Epithelial cell of esophagus (primary cell): ENCODE measurements around the gene CDC14B.
A peak's percentile ranks its signal among the peaks of the same experiment; 100 is the strongest.
"Not testable (repeated sequence)": the region's sequence is repeated elsewhere in the genome, so short reads cannot be mapped to it uniquely, and the experiment has no call there.

Source experiments
- DNase-seq: peaks from one replicate; pipeline ENCODE4 v3.0.0; 2010; ENCODE audit warnings: low read depth
- H3K4me3 ChIP-seq: 2 replicates; pipeline ENCODE4 v1.5.1; 2011; ENCODE audit warnings: mild to moderate bottlenecking, low read length, control low read depth
- TF ChIP-seq, protein P1 (sequence below): IDR thresholded peaks from 2 replicates; pipeline ENCODE4 v1.5.1; 2011; ENCODE audit warnings: low read depth, mild to moderate bottlenecking, low read length, control low read depth, inconsistent platforms; ENCODE audit not compliant: insufficient read depth; ENCODE audit errors: missing control alignments

The CDC14B gene

DNA sequence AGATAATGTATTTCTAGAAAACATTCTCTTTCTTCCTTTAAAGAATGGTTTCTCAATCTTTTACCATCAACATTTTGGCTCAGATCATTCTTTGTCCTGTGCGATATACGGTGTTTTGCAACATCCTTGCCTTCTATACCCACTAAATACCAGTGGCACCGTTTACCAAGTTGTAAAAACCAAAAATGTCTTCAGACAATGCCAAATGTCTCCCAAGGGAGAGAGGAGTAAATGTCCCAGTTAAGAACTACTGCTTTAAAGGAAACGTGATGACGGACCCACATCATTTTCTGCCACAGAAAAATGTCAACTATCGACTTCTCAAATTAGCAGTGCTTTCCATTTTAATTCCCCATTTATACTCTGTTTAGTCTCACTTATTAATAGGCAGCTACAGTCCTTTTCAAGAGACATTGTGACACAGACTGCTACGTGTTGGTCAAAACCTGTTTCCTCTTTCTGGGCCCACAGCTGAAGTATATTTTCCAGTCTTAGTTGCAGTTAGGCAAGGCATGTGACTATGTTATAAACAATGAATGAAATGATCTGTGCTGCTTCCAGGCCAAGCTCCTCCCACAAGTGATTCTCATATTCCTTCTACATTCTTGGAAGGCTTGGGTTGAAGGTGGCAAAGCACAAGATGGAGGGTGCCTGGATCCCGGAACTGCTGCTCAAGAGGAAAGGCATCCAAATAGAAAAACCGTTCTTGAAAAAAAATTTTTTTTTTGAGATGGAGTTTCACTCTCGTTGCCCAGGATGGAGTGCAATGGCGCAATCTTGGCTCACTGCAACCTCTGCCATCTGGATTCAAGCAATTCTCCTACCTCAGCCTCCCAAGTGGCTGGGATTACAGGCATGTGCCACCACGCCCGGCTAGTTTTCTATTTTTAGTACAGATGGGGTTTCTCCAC, 26.7 kb upstream of the CDC14B start:
- no peak for DNase-seq
- TF ChIP-seq, protein P1, sequence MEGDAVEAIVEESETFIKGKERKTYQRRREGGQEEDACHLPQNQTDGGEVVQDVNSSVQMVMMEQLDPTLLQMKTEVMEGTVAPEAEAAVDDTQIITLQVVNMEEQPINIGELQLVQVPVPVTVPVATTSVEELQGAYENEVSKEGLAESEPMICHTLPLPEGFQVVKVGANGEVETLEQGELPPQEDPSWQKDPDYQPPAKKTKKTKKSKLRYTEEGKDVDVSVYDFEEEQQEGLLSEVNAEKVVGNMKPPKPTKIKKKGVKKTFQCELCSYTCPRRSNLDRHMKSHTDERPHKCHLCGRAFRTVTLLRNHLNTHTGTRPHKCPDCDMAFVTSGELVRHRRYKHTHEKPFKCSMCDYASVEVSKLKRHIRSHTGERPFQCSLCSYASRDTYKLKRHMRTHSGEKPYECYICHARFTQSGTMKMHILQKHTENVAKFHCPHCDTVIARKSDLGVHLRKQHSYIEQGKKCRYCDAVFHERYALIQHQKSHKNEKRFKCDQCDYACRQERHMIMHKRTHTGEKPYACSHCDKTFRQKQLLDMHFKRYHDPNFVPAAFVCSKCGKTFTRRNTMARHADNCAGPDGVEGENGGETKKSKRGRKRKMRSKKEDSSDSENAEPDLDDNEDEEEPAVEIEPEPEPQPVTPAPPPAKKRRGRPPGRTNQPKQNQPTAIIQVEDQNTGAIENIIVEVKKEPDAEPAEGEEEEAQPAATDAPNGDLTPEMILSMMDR: no peak
- H3K4me3 ChIP-seq: no peak overlapping the region

DNA sequence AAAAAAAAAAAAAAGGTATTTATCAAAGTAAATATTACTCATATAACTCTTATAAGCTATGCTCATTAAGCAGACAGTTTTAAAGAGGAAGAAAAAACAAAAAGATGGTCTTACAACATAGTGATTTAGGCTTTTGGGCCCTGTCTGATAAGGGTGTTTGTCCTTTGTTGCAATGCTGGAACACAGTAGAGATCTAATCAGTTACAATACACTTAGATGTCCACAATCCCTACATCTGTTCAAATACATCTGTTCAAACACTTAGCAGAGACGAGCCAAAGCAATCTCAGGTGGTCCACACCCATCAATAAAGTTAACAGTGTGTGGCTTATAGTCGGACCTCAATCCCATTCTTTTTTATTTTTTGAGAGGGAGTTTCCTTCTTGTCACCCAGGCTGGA, 24.5 kb upstream of the CDC14B start:
- H3K4me3 ChIP-seq: no peak overlapping the region
- TF ChIP-seq, protein P1: no peak
- no peak for DNase-seq

DNA sequence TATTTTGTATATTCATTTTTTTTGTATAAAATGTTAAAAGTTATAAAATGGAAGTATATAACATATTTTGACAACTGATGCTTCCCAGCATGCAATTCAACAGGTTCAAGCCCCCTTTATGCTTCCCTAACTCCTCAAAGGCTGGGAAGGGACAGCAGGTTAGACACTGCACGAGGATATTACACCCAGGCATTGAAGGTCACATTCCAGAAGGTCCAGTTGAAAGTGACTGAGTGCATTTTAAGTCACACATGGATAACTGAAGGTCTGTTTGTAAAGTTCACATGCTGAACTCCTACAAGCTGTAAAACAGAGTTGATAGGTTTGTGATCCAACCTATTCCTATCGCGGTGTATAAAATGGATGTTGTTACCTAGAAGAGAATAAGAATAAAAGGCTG, 21.9 kb upstream of the CDC14B start:
- DNase-seq: no peak
- TF ChIP-seq, protein P1: no peak
- H3K4me3 ChIP-seq: no peak overlapping the region

DNA sequence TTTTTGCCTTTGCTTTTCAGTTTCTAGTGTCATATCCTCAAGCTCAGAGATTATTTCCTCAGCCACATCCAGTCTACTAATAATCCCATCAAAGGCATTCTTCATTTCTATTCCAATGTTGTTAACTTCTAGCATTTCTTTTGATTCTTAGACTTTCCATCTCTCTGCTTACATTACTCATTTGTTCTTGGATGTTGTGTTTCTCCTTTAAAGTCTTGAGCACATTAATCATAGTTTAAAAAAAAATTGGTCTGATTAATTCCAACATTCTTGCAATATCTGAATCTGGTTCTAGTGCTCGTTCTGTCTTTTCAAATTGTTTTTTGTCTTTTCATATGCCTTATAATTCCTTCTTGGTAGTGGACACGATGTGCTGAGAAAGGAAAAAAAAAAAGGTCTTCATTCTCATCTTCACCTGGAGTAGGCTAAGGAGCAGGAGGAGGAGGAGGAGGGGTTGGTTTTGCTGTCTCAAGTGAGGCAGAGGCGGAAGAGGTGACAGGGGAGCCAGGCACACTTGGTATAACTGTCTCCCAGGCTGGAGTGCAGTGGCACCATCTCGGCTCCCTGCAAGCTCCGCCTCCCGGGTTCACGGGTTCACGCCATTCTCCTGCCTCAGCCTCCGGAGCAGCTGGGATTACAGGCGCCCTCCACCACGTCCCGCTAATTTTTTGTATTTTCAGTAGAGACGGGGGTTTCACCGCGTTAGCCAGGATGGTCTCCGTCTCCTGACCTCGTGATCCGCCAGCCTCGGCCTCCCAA, 19.1 kb upstream of the CDC14B start:
- DNase-seq: no peak
- TF ChIP-seq, protein P1: no peak
- no peak overlapping the region for H3K4me3 ChIP-seq

DNA sequence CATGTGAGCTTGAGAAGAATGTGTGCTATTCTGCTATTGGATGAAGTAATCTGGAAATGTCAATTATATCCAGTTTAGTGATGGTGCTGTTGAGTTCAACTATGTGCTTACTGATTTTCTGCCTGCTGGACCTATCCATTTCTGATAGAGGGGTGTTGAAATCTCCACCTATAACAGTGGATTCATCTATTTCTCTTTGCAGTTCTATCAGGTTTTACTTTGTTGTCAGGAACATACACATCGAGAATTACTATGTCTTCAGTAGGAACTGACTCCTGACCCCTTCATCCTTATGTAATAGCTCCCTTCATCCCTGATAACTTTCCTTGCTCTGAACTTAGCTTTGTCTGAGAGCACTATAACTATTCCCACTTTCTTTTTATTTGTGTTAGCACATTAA, 16.7 kb upstream of the CDC14B start:
- no peak overlapping the region for H3K4me3 ChIP-seq
- no peak for DNase-seq
- TF ChIP-seq, protein P1: no peak

DNA sequence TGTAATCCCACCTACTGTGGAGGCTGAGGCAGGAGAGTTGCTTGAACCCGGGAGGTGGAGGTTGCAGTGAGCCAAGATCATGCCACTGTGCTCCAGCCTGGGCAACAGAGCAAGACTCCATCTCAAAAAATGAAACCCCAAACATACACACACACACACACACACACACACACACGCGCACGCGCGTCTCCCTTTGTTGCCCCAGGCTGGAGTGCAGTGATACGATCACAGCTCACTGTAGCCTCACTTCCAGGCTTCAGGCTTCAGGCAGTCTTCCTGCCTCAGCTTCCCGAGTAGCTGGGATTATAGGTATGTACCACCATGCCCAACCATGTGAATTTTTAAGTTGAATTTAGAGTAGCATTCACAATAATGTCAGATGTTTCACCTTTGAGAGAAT, 13.9 kb upstream of the CDC14B start:
- DNase-seq, H3K4me3 ChIP-seq: not testable (repeated sequence)

DNA sequence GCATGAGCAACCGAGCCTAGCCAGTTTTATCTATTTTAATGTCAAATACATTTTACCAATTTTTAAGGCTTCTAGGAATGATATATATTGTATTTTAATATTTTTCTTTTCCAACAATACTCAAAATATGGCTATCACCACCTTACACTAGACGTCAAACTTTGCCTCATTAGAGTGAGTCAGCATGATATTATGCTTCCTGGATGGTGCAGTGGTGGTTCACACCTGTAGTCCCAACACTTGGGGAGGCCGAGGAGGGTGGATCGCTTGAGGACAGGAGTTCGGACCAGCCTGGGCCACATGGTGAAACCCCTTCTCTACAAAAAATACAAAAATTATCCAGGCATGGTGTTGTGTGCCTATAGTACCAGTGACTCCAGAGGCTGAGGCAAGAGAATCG, 7.3 kb upstream of the CDC14B start:
- TF ChIP-seq, protein P1: no peak
- H3K4me3 ChIP-seq: no peak overlapping the region
- peak; percentile 27 for DNase-seq
